ENCODE results near the gene SUPT6H.

Gene SUPT6H

GRCh38 chr17:28711723-28712031 is 49.7 kb downstream of the SUPT6H start, which contains the start of gene PROCA1:
PROCA1 (minus strand) TSS chr17:28711888; CDS start chr17:28711660, 228 bp downstream.
- no peak for DNase-seq (ENCODE audit: low read depth, low spot score)
- H3K4me3 ChIP-seq (ENCODE audit: low read depth, low read length): peak within 1 kb of the TSS; percentile 49
- no peak for TF ChIP-seq CTCF (IDR thresholded peaks at IDR 0.05; ENCODE audit: low read depth, low read length)
- in situ Hi-C loops (cut with HindIII; ENCODE audit: low sequenced_read_pairs): no loop called here

- DNase-seq (ENCODE audit: low read depth, low spot score): no peak
- no peak overlapping the region for H3K4me3 ChIP-seq (ENCODE audit: low read depth, low read length)
- in situ Hi-C loops (cut with HindIII; ENCODE audit: low sequenced_read_pairs): no loop called here
- no peak for TF ChIP-seq CTCF (IDR thresholded peaks at IDR 0.05; ENCODE audit: low read depth, low read length)
Observed at GRCh38 chr17:28712032-28712704, 50.2 kb downstream of the SUPT6H start.

GRCh38 chr17:28712705-28713415 is 50.9 kb downstream of the SUPT6H start:
- H3K4me3 ChIP-seq (ENCODE audit: low read depth, low read length): no peak overlapping the region
- DNase-seq (ENCODE audit: low read depth, low spot score): no peak
- TF ChIP-seq CTCF (IDR thresholded peaks at IDR 0.05; ENCODE audit: low read depth, low read length): no peak
- in situ Hi-C loops (cut with HindIII; ENCODE audit: low sequenced_read_pairs): no loop called here

GRCh38 chr17:28714281-28714680 is 52.3 kb downstream of the SUPT6H start:
- in situ Hi-C loops (cut with HindIII; ENCODE audit: low sequenced_read_pairs): no loop called here
- H3K4me3 ChIP-seq (ENCODE audit: low read depth, low read length): no peak overlapping the region
- DNase-seq (ENCODE audit: low read depth, low spot score): no peak
- no peak for TF ChIP-seq CTCF (IDR thresholded peaks at IDR 0.05; ENCODE audit: low read depth, low read length)

GRCh38 chr17:28715217-28715616 is 53.2 kb downstream of the SUPT6H start:
- no peak overlapping the region for H3K4me3 ChIP-seq (ENCODE audit: low read depth, low read length)
- no peak for DNase-seq (ENCODE audit: low read depth, low spot score)
- in situ Hi-C loops (cut with HindIII; ENCODE audit: low sequenced_read_pairs): no loop called here
- no peak for TF ChIP-seq CTCF (IDR thresholded peaks at IDR 0.05; ENCODE audit: low read depth, low read length)

GRCh38 chr17:28716740-28717577 is 55.0 kb downstream of the SUPT6H start:
- in situ Hi-C loops (cut with HindIII; ENCODE audit: low sequenced_read_pairs): no loop called here
- peak; percentile 50 for DNase-seq (ENCODE audit: low read depth, low spot score)
- H3K4me3 ChIP-seq (ENCODE audit: low read depth, low read length): peak overlapping the region; percentile 64
- no peak for TF ChIP-seq CTCF (IDR thresholded peaks at IDR 0.05; ENCODE audit: low read depth, low read length)

Measured in astrocyte of the spinal cord (primary cell).